Suprapubic skin (tissue), 4 donors: ENCODE results near the gene MUC6. TPM values are rescaled to one million over a fixed set of nuclear protein-coding genes. Genes with fewer than 3 reads are reported as not detected.

Experiments used
- DNase-seq, 2 donors: peaks; one replicate each; pipeline ENCODE4 v3.0.0-alpha.2; 2019; ENCODE audit warnings: low spot score in 2 of 2
- H3K27ac ChIP-seq: fragments of 200-600 bp; sonication (generic); one replicate; pipeline ENCODE4 v1.5.1; 2019
- H3K27me3 ChIP-seq: fragments of 200-600 bp; sonication (generic); one replicate; pipeline ENCODE4 v1.5.1; 2019
- H3K36me3 ChIP-seq: fragments of 200-600 bp; sonication (generic); one replicate; pipeline ENCODE4 v1.5.1; 2019
- H3K4me1 ChIP-seq: fragments of 200-600 bp; sonication (generic); one replicate; pipeline ENCODE4 v1.5.1; 2019
- H3K4me3 ChIP-seq: fragments of 200-600 bp; sonication (generic); one replicate; pipeline ENCODE4 v1.5.1; 2019; ENCODE audit warnings: mild to moderate bottlenecking
- H3K9me3 ChIP-seq: fragments of 200-600 bp; sonication (generic); one replicate; pipeline ENCODE4 v1.5.1; 2019
- CTCF ChIP-seq, 2 donors: fragments of 200-600 bp in 1 of 2; fragments of 450-650 bp in 1 of 2; sonication (generic) in 1 of 2; IDR thresholded peaks; one replicate each; pipeline ENCODE4 v1.5.1; 2016 to 2019; ENCODE audit warnings: antibody characterized with exemption in 2 of 2, mild to moderate bottlenecking in 1 of 2, moderate library complexity in 1 of 2
- EP300 ChIP-seq: sonication (generic); formaldehyde crosslinking; IDR thresholded peaks from one replicate; pipeline ENCODE4 v1.6.1; 2017; ENCODE audit warnings: antibody characterized with exemption
- POLR2A ChIP-seq, 2 donors: fragments of 450-650 bp; IDR thresholded peaks; one replicate each; pipeline ENCODE4 v1.6.1; 2017; ENCODE audit warnings: antibody characterized with exemption in 2 of 2, mild to moderate bottlenecking in 2 of 2, moderate library complexity in 2 of 2
- POLR2AphosphoS5 ChIP-seq, 3 donors: sonication (generic); formaldehyde crosslinking; IDR thresholded peaks; one replicate each; pipeline ENCODE4 v1.6.1; 2017; ENCODE audit warnings: antibody characterized with exemption in 3 of 3
- WGBS: methylation state at CpG from one replicate; pipeline ENCODE4 v1.1.5; 2018; 5-methylcytosine and 5-hydroxymethylcytosine counted together
- total RNA-seq, 4 donors: library from RNA; depleted of rRNA; stranded (reverse); fragments of >200 nt; gene quantifications; one replicate each; pipeline ENCODE4 v1.1.0, GENCODE V29; 2016

MUC6 gene
- total RNA-seq, 4 donors from 2014 or later = 0.04 TPM; not detected in 3

DNA sequence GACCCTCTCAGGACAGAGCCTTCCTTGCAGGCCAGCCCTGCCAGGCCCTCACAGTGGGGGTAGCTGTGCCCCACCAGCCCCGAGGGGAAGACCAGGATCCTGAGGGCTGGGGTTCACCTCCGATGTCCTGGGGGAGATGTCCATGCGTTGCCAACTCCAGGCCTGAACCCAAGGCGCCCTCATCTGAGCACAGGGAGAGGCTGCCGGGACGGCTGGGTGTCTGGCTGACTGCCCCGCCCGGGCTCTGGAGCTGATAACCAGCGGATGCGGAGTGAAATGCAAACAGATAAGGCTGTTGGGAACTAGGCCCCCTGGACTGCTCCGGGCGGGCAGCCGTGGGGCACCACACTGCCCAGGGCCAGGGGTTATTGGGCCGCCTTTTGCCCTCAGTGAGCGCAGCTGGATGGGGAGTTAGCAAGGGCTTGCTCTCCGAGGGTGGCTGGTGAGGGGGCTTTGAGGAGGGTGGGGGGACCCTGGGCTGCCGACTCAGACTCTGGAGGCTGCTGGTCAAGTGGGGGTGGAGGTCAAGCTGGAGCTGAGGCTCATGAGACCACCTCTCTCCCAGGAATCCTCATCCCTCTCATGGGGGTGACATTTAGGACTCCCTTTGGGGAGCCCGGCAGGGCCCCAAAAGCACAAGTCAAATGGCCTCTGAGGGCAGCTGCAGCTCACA, 5.6 kb upstream of the MUC6 start:
- H3K27me3 ChIP-seq = peaks cover 41% of the 10 kb centered on the region
- 100% methylated on average over 1 of the region's 18 CpGs for WGBS

GRCh38 chr11:1041471-1041870, 5.0 kb upstream of the MUC6 start:
- no peak overlapping the region for H3K27ac ChIP-seq
- H3K4me3 ChIP-seq = no peak overlapping the region

More for the DNA sequence above, 5.6 kb upstream of the MUC6 start:
- Histone ChIP-seq H3K4me3 (no peak overlapping the region), H3K36me3 (no peaks in the 10 kb centered on the region), H3K4me1 (no peaks in the 10 kb centered on the region), H3K9me3 (no peaks in the 10 kb centered on the region), H3K27ac (no peak overlapping the region)
- DNase-seq = peak in 1 of 2 donors; percentile 53
- TF ChIP-seq POLR2A (IDR thresholded peaks at IDR 0.05) = no peak
- no peak for TF ChIP-seq EP300
- no peak for TF ChIP-seq POLR2AphosphoS5 (IDR thresholded peaks at IDR 0.05)
- TF ChIP-seq CTCF (IDR thresholded peaks at IDR 0.05) = no peak

GRCh38 chr11:1041149-1041467, 4.6 kb upstream of the MUC6 start:
- no peak for DNase-seq
- Histone ChIP-seq H3K36me3 (no peaks in the 10 kb centered on the region), H3K9me3 (no peaks in the 10 kb centered on the region), H3K27me3 (peaks cover 50% of the 10 kb centered on the region), H3K4me1 (no peaks in the 10 kb centered on the region), H3K4me3 (no peak overlapping the region), H3K27ac (no peak overlapping the region)
- WGBS = no CpG with 5 or more reads among the region's 8 CpGs
- no peak for TF ChIP-seq CTCF (IDR thresholded peaks at IDR 0.05)
- no peak for TF ChIP-seq POLR2AphosphoS5 (IDR thresholded peaks at IDR 0.05)
- TF ChIP-seq EP300 = no peak
- no peak for TF ChIP-seq POLR2A (IDR thresholded peaks at IDR 0.05)

More at GRCh38 chr11:1041471-1041870, 5.0 kb upstream of the MUC6 start:
- no peak for TF ChIP-seq POLR2AphosphoS5 (IDR thresholded peaks at IDR 0.05)
- TF ChIP-seq POLR2A (IDR thresholded peaks at IDR 0.05) = no peak
- TF ChIP-seq CTCF (IDR thresholded peaks at IDR 0.05) = no peak
- TF ChIP-seq EP300 = no peak
- WGBS = no CpG with 5 or more reads among the region's 9 CpGs
- Histone ChIP-seq H3K9me3 (no peaks in the 10 kb centered on the region), H3K4me1 (no peaks in the 10 kb centered on the region), H3K27me3 (peaks cover 47% of the 10 kb centered on the region), H3K36me3 (no peaks in the 10 kb centered on the region)
- DNase-seq = no peak

GRCh38 chr11:1040428-1041148, 4.1 kb upstream of the MUC6 start:
- Histone ChIP-seq H3K4me1 (no peaks in the 10 kb centered on the region), H3K27ac (no peak overlapping the region), H3K9me3 (no peaks in the 10 kb centered on the region), H3K4me3 (no peak overlapping the region), H3K27me3 (peaks cover 55% of the 10 kb centered on the region), H3K36me3 (no peaks in the 10 kb centered on the region)
- WGBS = 51% methylated on average over 7 of the region's 16 CpGs
- no peak for TF ChIP-seq POLR2AphosphoS5 (IDR thresholded peaks at IDR 0.05)
- no peak for TF ChIP-seq CTCF (IDR thresholded peaks at IDR 0.05)
- TF ChIP-seq EP300 = no peak
- TF ChIP-seq POLR2A (IDR thresholded peaks at IDR 0.05) = no peak
- DNase-seq = no peak
